ENCODE measurements around the gene ARHGEF17.

ARHGEF17 gene

DNA sequence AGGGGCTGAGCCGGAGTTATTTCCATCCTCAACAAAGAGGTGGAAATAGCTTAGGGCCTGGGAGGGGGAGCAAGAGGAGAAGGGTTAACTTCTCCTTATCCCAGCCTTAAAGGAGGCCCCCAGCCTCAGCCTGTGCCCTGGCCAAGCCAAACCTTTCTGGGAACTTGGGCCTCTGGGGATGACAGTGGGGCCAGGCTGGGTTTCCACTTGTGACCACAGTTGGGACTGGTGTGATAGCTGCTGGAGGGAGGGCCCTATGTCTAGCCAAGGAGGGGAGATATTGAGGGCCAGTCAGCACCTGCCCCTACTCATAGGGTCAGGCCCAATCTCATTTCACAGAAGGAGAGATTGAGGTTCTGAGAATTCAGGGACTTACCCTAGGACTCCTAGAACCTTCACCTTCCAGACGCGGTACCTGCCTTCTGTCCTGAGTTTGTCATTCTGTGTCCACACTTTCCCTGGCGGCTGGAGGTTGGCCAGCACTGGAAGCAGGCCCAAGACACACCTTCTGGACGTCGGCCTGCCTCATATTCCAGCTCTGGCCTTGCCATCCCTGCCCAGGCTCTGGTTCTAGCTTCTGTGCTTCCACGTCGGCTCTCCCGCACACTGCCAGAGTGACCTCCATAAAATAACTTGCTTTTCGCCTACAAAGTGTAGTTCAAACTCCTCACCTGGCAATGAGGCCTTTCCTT is 71.3 kb downstream of the ARHGEF17 start:
- DNase-seq, result no peak

DNA sequence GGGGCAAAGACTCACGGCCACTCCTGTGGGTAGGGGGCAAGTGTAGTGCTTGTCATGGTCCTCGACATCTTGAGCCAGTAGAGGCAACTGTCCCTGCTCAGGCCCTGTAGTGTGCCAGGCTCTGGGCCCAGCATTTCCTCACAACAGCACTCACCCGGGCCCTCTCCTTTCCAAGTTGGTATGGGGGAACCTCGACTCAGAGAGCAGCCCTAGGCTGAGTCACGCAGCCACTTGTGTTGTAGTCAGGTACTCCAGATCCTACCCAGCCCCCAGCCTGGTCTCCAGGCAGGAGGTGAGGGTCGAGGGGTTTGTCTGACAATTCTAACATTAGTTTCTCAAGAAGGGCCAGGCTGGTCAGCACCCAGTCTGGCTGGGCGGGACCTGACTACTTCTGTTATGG is 72.3 kb downstream of the ARHGEF17 start:
- DNase-seq, result no peak

DNA sequence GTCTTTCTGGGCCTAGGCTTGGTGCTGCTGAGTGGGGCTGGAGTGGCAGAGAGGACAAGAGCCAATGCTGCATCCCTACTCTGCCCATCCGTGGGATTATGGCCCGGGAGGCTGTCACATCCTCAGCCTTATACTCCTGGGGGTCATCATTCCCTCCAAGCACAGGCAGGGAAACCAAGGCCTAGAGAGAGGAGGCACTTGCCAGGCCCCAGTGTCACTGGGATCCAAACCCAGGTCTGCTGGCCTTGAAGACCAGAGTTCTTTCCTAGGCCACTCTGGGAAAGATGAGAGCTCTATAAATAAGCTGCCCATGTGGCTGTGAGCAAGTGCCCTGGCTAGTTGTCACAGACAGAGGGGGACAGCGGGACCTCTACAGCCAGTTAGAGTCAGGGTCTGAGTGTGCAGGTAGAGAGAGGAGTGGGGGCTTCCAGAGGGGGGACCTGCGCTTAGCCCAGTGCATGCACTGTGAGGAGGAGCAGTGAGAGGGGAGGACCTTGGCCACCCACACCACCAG is 72.9 kb downstream of the ARHGEF17 start:
- no peak for DNase-seq

DNA sequence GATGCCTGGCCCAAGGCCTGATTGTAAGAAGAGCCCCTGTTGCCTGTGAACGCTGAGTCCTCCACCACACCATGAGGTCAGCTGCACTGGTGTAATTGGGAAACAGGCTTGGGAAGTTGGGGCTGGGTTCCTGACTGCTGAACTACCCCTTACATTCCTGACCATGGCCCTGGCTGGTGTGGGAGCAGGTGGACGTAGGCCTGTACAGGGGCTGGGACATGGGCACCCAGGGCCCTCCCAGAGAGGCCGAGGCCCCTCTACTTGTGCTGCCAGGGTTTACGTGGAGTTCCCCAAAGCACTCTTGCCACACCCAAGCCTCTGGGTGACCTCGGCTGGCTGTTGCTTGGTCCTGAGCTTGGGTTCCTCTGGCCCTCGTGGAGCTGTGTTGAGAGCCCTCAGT is 73.5 kb downstream of the ARHGEF17 start:
- DNase-seq, result no peak

DNA sequence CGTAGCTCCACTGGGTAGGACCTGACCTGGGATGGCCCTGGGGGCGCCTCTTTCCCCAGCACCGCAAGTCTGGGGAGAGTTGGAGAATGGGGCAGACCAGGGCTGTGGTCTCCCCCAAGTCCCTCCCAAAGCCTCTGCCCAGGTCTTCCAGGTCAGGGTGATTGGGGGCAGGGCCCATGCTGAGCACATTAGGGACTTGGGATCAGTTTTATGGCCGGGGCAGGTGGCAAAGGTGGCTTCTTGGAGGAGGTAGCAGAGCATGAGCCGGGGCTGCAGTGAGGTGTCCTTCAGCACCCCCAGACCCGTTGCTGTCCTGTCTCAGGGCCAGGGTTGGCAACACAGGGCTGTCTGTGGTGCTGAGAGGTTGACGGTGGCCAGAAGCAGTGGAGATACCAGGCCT is 74.1 kb downstream of the ARHGEF17 start:
- DNase-seq, result no peak

DNA sequence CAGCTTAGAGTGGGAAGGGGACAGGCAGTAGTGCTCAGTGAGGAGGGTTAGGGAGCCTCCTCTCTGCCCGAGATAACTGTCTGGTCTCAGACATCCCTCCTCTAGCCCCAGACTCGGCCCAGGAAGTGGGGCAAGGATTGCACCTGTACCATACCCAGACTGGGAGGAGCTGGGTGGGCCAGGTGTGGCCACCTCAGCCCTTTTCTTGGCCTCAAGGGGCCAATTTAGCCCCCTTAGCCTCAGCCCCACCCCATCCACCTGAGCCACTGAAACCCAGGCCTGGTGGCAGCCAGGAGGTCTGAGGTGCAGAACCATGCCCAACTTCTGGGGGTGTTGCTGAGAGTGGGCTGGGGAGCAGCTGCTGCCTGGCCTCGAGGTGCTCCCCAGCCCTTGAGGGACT is 74.7 kb downstream of the ARHGEF17 start:
- no peak for DNase-seq

DNA sequence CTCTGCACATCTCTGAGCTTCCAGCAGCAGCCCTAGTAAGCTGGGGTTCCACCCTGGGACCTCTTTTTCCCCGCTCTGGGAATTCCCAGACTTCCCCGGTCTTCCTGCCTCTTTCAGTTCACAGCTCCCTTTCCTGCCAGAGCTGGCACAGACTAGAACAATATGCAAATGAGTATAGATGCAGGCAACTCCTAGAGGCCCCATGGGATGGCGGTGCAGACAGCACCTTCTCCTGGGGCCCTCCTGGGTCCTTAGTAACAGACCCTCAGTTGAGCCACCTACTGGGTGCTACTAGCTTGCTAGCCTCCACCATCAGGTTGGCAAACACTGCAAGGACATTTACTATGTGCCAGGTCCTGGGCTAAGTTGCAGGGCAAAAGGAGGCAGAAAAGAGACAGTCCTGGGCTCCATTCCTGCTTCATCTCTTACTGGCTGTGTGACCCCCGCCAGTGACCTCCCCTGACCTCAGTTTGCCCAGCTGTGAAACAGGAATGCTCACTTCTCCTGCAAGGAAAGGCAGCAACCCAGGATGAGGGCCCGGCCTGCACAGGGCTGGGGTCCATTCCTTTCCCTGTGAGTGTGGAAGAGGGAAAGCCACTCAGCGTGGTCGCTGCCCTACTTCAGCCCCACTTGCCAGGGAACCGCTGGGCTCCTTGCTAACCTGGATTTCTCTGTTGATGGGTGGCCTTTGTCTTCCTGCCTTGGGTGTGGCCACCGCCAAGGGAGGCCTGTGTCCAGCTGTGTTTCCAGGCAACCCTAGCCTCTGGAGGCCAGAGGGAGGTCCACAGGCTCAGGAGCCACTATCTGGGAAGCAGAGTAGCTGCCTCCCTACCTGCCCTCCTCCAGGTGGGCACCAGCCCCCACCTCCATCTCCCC is 75.4 kb downstream of the ARHGEF17 start:
- peak in 24 of 56 donors; percentile 9 to 78 (median 42) for DNase-seq

DNA sequence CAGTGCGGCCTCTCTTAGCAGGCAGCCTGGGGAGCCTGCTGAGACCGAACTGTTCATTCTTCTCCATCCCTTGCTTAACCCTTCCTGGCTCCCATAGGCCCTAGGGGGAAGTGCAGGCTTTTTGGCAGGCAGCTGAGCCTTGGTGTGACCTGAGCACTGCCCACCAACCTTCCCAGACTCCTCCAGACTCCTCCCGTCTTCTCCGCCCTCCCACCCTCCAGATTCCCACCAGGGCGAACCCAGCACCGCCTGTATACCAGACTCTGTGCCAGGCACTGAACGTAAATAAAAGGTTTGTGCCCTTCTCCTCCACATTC is 76.0 kb downstream of the ARHGEF17 start:
- DNase-seq, result no peak

DNA sequence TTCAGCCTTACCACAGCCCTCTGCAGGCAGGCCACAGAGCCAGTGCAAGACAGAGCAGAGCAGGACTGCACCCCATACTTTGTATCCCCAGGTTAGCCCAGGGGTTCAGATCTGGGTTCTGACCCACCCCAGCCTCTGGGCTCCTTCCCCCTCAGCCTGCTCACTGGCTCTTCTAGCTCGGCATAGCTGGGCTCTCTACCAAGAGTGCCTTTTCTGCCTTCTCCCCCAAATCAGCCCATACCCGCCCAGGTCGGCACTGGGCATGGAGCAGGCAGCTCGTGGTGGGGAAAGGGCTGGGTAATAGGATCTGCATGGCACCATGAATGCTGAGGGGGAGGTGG is 76.4 kb downstream of the ARHGEF17 start:
- DNase-seq, result no peak

DNA sequence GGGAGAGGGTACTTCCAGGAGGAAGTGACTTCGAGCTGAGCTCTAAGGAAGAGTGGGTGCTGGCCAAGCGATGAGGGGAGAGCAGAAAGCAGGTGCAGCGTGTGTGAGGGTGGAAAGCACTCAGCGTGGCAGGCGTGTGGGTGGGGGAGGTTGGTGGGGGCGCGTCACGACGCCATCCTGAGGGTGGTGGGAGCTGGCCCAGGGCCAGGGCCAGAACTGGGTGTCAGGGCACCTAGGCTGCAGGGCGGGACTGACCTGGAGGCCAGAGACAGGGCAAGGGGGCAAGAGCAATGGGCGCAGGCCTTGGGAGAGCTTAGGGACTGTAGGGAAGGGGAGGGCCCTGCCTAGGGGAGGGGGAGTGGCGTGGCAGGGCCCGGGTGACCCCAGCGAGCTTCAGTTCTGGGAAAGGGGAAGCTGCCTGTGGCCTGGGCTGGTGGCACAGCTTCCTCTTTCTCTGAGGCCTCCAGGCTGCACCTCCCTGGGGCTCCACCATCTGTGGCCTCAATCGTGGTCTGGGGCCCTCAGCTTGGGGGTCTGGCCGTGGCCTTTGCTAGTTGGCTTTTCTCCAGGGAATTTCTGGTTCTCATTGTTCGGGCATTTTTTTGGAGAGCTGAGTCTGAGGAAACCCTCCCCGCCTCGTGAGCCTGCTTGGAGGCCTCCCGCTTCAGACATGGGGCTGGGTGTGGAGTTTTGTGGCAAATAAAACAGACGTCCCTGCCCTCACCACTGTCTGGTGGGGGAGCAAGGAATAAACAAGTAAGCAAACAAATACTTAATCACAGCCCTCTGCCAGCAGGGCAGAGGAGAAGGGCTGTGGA is 77.0 kb downstream of the ARHGEF17 start:
- DNase-seq, result peak in 30 of 56 donors; percentile 16 to 62 (median 34)

DNA sequence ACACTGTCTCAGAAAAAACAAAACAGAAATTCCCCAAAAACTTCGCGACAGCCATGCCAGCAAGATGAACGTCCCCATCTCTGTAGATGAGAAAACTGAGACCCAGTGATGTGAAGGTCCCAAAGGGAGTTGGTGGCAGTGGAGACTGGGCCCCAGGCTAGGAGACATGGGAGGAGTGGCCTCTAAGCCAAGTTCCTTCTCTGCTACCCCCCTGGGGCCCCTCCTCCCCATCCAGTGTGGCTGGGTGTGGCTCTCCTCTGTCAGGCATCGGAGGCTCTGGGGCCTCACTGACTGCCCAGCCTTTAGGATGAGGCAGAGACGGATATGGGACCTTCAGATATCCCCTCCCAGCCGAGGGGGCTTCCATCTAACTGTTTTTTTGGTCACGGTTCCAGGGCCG is 77.9 kb downstream of the ARHGEF17 start:
- no peak for DNase-seq

DNA sequence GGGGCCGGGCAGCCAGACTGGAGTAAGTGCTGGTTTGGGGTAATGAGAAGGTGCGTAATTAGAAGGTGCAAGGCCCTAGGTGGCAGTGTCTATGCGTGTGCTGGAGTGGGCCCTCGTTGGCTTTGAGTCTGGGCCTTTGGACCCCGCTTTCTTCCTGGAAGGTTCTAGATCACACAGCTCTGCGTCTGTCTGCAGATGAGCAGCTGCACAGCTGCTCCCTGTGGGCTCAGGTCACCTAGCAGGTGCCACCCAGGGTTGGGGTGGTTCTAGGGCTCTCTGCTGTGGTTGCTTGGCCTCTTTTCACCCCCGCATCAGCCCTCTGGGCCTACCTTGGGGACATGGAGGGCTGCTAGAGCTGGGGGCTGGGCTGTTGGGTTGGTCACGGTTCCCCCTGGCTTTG is 78.5 kb downstream of the ARHGEF17 start:
- no peak for DNase-seq

DNA sequence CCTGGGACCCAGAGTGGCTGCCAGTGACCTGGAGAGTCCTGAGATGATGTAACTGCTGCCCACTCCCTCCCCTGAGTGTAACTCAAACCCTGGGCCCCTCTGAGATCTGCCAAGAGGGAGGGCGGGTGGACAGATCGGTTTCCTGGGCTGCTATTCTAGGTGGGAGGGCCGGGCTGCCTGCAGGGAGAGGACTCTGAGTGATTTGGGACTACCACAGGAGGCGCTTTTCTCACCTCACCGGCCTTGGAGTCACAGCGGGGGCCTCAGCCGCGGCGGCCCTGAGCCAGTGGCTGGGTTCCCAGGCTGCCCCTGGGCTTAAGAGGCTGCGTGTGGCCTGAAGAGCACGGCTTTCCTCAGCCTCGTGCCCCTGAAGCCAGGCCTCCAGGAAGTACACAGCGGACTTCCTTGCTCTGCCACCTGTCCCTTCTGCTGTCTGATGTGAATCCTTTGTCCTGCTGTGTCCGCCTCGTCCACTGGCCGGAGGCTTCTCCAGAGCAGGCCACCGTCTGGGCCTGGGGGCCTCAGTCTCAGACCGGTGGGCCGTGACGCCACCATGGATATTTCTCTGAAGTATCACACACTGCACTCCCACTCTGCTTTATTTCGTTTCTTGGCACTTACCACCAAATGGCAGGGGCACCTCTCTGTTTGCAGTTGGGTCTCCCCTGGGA is 79.7 kb downstream of the ARHGEF17 start:
- no peak for DNase-seq

DNA sequence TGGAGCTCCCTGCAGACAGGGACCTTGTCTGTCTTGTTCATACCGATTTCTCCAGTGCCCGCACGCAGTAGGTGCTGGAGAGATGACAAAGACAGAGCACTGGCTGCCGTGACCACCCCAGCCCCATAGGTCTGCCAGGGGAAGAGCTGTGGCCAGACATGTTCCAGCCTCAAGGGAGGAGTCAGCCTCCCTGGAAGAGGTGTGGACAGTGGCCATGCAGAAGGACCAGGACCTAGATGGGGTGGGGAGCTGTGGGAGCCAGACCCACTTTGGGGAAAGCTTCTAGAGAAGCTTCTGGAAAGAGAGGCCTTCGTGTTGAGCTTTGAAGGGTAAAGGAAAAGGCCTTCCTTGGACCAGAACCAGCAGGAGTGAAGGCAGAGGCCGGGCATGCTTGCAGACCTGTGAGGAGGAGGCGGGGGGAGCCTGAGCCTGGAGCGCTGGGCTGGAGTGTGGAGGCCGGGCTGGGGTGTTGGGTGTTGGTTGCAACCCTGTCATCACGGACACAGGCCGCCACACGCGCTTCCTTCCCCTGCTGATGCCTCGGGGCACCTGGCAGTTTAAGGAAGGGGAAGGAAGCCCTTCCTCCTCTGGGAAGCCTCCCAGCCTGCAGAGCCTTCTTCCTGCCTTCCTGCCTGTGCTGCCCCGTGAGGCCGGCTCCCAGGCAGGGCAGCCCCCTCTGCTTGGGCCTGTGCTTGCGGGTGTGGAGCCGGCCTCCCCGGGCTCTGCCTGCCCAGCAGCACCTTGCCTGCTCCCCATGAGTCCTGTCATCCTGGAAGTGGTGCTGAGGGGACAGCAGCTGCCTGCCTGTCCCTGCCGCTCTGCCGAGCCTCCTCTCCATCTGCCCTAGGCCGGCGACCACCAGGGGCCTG is 80.4 kb downstream of the ARHGEF17 start:
- DNase-seq, result peak in 1 of 56 donors; percentile 23

DNA sequence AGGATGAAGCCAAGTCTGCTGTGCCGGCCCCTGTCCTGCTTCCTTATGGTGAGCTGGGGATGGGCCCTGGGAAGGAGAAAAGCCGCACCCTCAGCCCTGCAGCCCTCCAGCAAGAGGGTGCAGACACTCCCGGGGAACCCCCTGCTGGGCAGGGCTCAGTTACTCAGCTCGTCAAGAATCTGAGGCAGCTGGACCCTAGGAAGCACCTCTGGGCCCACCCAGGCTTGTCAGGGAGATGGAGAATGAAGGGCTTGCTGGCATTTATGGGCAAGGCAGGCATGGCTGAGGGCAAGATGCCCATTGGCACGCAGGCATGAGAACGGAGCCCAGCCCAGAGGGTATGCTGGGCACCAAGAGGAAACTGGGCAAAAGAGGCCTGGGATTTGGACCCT is 81.1 kb downstream of the ARHGEF17 start:
- DNase-seq, result no peak

DNA sequence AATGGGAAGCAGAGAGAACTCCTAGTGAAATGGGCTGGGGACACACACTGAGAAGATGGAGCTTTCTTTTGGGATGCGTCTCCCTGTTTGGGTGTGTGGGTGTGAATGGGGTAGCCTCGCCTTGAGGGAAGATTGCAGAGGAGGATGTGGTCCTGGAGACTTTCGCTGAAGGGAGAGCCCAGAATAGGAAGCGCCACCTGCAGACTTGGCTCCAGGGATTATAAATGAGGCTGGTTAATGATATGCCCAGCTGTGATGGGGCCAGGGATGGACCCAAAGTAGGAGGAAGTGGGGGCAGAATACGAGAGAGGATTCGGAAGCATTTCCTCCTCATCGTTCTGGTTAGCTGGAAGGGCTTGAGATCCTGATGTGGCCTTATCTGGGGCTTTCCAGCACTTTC is 81.8 kb downstream of the ARHGEF17 start:
- DNase-seq, result no peak

DNA sequence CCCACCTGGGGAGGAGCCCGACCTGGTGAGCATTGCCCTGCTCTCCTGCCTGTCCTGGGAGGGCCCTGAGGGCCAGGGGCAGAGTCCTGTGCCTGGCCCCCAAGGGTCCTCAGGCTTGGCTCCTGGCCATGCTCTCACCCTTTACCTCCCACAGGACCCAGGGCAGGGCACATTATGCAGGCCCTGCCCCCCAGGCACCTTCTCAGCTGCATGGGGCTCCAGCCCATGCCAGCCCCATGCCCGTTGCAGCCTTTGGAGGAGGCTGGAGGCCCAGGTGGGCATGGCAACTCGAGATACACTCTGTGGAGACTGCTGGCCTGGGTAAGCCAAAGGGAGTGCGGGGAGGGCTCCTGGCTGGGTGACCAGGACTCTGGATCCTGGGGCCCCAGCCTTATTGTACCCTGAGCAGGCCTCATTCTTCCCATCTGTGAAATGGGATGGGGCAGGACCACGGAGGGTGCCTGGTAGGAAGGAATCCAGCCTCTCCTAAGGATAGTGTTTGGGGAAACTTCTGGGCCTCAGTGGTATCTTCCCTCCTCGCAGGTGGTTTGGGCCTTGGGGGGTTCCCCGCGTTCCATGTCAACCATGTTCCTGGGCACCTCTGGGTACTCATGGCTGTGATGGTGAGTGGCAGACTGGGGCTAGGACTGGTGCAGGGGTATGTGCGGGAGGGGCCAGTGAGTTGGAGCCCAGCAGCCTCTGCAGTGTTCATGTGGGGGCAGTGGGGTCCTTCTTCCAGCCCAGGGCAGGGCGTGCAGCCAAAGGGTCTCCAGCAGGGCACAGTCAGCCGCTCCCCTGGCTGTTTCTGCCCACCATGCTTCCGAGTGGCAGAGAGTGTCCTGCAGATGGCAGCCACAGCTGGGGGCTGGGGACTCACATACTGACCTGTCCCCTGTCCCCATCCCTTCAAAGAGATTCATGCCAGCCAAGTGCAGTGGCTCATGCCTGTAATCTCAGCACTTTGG is 82.8 kb downstream of the ARHGEF17 start:
- DNase-seq, result no peak

DNA sequence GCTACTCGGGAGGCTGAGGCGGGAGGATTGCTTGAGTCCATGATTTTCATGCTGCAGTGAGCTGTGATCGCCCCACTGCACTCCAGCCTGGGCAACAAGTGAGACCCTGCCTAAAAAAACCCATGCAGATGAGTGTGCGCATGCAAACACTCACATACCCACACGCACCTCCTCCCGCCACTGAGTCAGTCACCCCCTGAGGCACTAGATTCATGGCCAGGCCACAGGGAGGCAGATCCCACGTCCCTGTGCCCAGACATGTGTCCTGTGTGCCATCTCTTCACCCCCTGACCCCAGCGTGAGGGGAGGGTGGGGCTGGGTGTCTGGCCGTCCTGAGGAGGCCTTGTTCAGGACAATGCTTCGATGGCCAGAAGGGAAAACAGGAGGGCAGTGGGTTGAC is 83.6 kb downstream of the ARHGEF17 start:
- DNase-seq, result no peak
